Smooth muscle cell (in vitro differentiated cells): ENCODE data around the gene EPHA5. TPM values are rescaled to one million over a fixed set of nuclear protein-coding genes. Genes with fewer than 3 reads are reported as not detected.

ENCODE experiments used
- DNase-seq: peaks from one replicate; lab custom pipeline; 2025; ENCODE audit not compliant: unreplicated experiment; lab: John Stamatoyannopoulos, UW
- H2AFZ ChIP-seq: fragments of 200-600 bp; sonication (generic); 2 replicates; pipeline ENCODE4 v1.6.0; 2016; ENCODE audit warnings: antibody characterized with exemption, low read depth, mild to moderate bottlenecking
- H3F3A ChIP-seq: fragments of 200-600 bp; sonication (generic); 2 replicates; pipeline ENCODE4 v1.6.0; 2017; ENCODE audit warnings: antibody characterized with exemption, low read depth
- H3K27ac ChIP-seq: fragments of 200-600 bp; sonication (generic); 2 replicates; pipeline ENCODE4 v1.5.1; 2016; ENCODE audit warnings: low read depth, mild to moderate bottlenecking
- H3K27me3 ChIP-seq: fragments of 200-600 bp; sonication (generic); 2 replicates; pipeline ENCODE4 v1.6.1; 2016; ENCODE audit warnings: low read depth, mild to moderate bottlenecking
- H3K36me3 ChIP-seq: fragments of 200-600 bp; sonication (generic); 2 replicates; pipeline ENCODE4 v1.5.1; 2016; ENCODE audit warnings: low read depth
- H3K4me1 ChIP-seq: fragments of 200-600 bp; sonication (generic); 2 replicates; pipeline ENCODE4 v1.5.1; 2016; ENCODE audit warnings: low read depth
- H3K4me2 ChIP-seq: fragments of 200-600 bp; sonication (generic); 2 replicates; pipeline ENCODE4 v1.6.0; 2016; ENCODE audit warnings: mild to moderate bottlenecking
- H3K4me3 ChIP-seq: fragments of 200-600 bp; sonication (generic); 2 replicates; pipeline ENCODE4 v1.5.1; 2016; ENCODE audit warnings: mild to moderate bottlenecking
- H3K79me2 ChIP-seq: fragments of 200-600 bp; sonication (generic); 2 replicates; pipeline ENCODE4 v1.6.0; 2016; ENCODE audit warnings: low read depth, mild to moderate bottlenecking
- H3K9ac ChIP-seq: fragments of 200-600 bp; sonication (generic); 2 replicates; pipeline ENCODE4 v1.6.0; 2016; ENCODE audit warnings: low read depth
- H3K9me3 ChIP-seq: fragments of 200-600 bp; sonication (generic); replicated peaks from 2 replicates; pipeline ENCODE4 v1.5.1; 2016; ENCODE audit warnings: low read depth
- H4K20me1 ChIP-seq: fragments of 200-600 bp; sonication (generic); 2 replicates; pipeline ENCODE4 v1.6.0; 2016; ENCODE audit warnings: low read depth
- CTCF ChIP-seq: fragments of 200-600 bp; sonication (generic); IDR thresholded peaks from 2 replicates; pipeline ENCODE4 v1.5.1; 2017; ENCODE audit warnings: borderline replicate concordance, mild to moderate bottlenecking, antibody characterized with exemption; ENCODE audit not compliant: insufficient read depth, poor library complexity, severe bottlenecking
- WGBS: methylation state at CpG from one replicate; pipeline ENCODE4 v1.1.7; 2016; ENCODE audit warnings: low lambda C conversion rate; 5-methylcytosine and 5-hydroxymethylcytosine counted together
- polyA plus RNA-seq: library from polyadenylated mRNA; unstranded; fragments of >200 nt; fragmentation: Nextera tagmentation; extraction: Ambion mirVana; gene quantifications from 2 replicates; pipeline ENCODE4 v1.2.1, GENCODE V29; 2016
- total RNA-seq: library from RNA; depleted of rRNA; stranded (reverse); fragments of >200 nt; gene quantifications from 2 replicates; pipeline ENCODE4 v1.2.3, GENCODE V29; 2014

The EPHA5 gene
- total and polyA plus RNA-seq, 2 experiments from 2014 or later, result 0.04 TPM; not detected in 1

GRCh38 chr4:65302145-65302544, 368.1 kb downstream of the EPHA5 start:
- no peaks in the 10 kb centered on the region for H4K20me1 ChIP-seq
- H3K9me3 ChIP-seq, result no peaks in the 10 kb centered on the region
- no peak overlapping the region for H3K4me2 ChIP-seq
- DNase-seq, result no peak
- H3K4me3 ChIP-seq, result no peak overlapping the region
- no peaks in the 10 kb centered on the region for H3K4me1 ChIP-seq
- no peak for TF ChIP-seq CTCF
- no peak overlapping the region for H3K9ac ChIP-seq
- no peaks in the 10 kb centered on the region for H3K79me2 ChIP-seq
- no peak overlapping the region for H2AFZ ChIP-seq
- H3K36me3 ChIP-seq, result no peaks in the 10 kb centered on the region
- 61% methylated on average over 1 of the region's 1 CpG for WGBS
- H3K27ac ChIP-seq, result no peak overlapping the region
- H3F3A ChIP-seq, result no peaks in the 10 kb centered on the region
- H3K27me3 ChIP-seq, result no peaks in the 10 kb centered on the region

- Histone ChIP-seq H3K27ac (no peak overlapping the region), H3K4me3 (no peak overlapping the region), H3K9ac (no peak overlapping the region), H3K36me3 (no peaks in the 10 kb centered on the region), H4K20me1 (no peaks in the 10 kb centered on the region), H2AFZ (no peak overlapping the region), H3F3A (no peaks in the 10 kb centered on the region), H3K79me2 (no peaks in the 10 kb centered on the region), H3K9me3 (no peaks in the 10 kb centered on the region), H3K27me3 (no peaks in the 10 kb centered on the region), H3K4me1 (no peaks in the 10 kb centered on the region), H3K4me2 (no peak overlapping the region)
- DNase-seq, result no peak
- no peak for TF ChIP-seq CTCF
- WGBS, result 86% methylated on average over 4 of the region's 4 CpGs
Measured at GRCh38 chr4:65296246-65296645, 374.0 kb downstream of the EPHA5 start.

GRCh38 chr4:65287071-65287470, 383.2 kb downstream of the EPHA5 start:
- Histone ChIP-seq H3K79me2 (no peaks in the 10 kb centered on the region), H3F3A (no peaks in the 10 kb centered on the region), H3K36me3 (no peaks in the 10 kb centered on the region), H4K20me1 (no peaks in the 10 kb centered on the region), H3K9ac (no peak overlapping the region), H3K27ac (no peak overlapping the region), H3K4me3 (no peak overlapping the region), H3K9me3 (peaks cover 7% of the 10 kb centered on the region), H3K27me3 (no peaks in the 10 kb centered on the region), H3K4me1 (no peaks in the 10 kb centered on the region), H3K4me2 (no peak overlapping the region), H2AFZ (no peak overlapping the region)
- no peak for DNase-seq
- WGBS, result 71% methylated on average over 3 of the region's 3 CpGs
- TF ChIP-seq CTCF, result no peak
